GM18511 (cell line): ENCODE results near the gene SCPEP1.
"Not testable (repeated sequence)": the region's sequence is repeated elsewhere in the genome, so short reads cannot be mapped to it uniquely, and the experiment has no call there.

Experiments used
- ATAC-seq: cut with Tn5 transposase; IDR thresholded peaks from one replicate; pipeline ENCODE4 v1.9.1; 2021; ENCODE audit warnings: mild to moderate bottlenecking, moderate library complexity; ENCODE audit not compliant: unreplicated experiment

SCPEP1 gene

GRCh38 chr17:56960596-56961538 lies 17.1 kb upstream of the SCPEP1 start, which contains the start of gene COIL:
COIL (minus strand) TSS chr17:56961050; CDS start chr17:56961019, 31 bp downstream.
- peak; percentile 95 for ATAC-seq

GRCh38 chr17:56965241-56965640 lies 12.7 kb upstream of the SCPEP1 start:
- not testable (repeated sequence) for ATAC-seq

GRCh38 chr17:56965681-56966080 lies 12.2 kb upstream of the SCPEP1 start:
- ATAC-seq, result not testable (repeated sequence)

GRCh38 chr17:56966338-56966737 lies 11.6 kb upstream of the SCPEP1 start:
- ATAC-seq, result no peak

- no peak for ATAC-seq
Observed at GRCh38 chr17:56970974-56971373, 7.0 kb upstream of the SCPEP1 start.

- no peak for ATAC-seq
Observed at GRCh38 chr17:56972111-56972730, 5.7 kb upstream of the SCPEP1 start.

- ATAC-seq, result no peak
Observed at GRCh38 chr17:56973520-56973919, 4.4 kb upstream of the SCPEP1 start.

GRCh38 chr17:56974055-56974454 lies 3.9 kb upstream of the SCPEP1 start:
- ATAC-seq, result no peak

- no peak for ATAC-seq
Observed at GRCh38 chr17:56975656-56976055, 2.3 kb upstream of the SCPEP1 start.

- no peak for ATAC-seq
Observed at GRCh38 chr17:56976941-56977608, 856 bp upstream of the SCPEP1 start.

- ATAC-seq, result no peak
Observed at GRCh38 chr17:56978441-56979090, 635 bp downstream of the SCPEP1 start.

- no peak for ATAC-seq
Observed at GRCh38 chr17:56979091-56979480, 1.2 kb downstream of the SCPEP1 start.

- not testable (repeated sequence) for ATAC-seq
Observed at GRCh38 chr17:56980526-56980925, 2.6 kb downstream of the SCPEP1 start.

- no peak for ATAC-seq
Observed at GRCh38 chr17:56982312-56982711, 4.4 kb downstream of the SCPEP1 start.

- no peak for ATAC-seq
Observed at GRCh38 chr17:56983366-56983765, 5.4 kb downstream of the SCPEP1 start.

- no peak for ATAC-seq
Observed at GRCh38 chr17:56985371-56986162, 7.6 kb downstream of the SCPEP1 start.

- no peak for ATAC-seq
Observed at GRCh38 chr17:56987283-56987834, 9.4 kb downstream of the SCPEP1 start.

- ATAC-seq, result no peak
Observed at GRCh38 chr17:56988901-56989572, 11.1 kb downstream of the SCPEP1 start.

GRCh38 chr17:56992364-56992763 lies 14.4 kb downstream of the SCPEP1 start:
- ATAC-seq, result no peak
